ENCODE results near the gene SLC30A2. TPM values are rescaled to one million over a fixed set of nuclear protein-coding genes. Genes with fewer than 3 reads are reported as not detected.

SLC30A2 gene
- total and polyA plus RNA-seq, 2 experiments from 2014 or later = 1.8 to 4.8 TPM

DNA sequence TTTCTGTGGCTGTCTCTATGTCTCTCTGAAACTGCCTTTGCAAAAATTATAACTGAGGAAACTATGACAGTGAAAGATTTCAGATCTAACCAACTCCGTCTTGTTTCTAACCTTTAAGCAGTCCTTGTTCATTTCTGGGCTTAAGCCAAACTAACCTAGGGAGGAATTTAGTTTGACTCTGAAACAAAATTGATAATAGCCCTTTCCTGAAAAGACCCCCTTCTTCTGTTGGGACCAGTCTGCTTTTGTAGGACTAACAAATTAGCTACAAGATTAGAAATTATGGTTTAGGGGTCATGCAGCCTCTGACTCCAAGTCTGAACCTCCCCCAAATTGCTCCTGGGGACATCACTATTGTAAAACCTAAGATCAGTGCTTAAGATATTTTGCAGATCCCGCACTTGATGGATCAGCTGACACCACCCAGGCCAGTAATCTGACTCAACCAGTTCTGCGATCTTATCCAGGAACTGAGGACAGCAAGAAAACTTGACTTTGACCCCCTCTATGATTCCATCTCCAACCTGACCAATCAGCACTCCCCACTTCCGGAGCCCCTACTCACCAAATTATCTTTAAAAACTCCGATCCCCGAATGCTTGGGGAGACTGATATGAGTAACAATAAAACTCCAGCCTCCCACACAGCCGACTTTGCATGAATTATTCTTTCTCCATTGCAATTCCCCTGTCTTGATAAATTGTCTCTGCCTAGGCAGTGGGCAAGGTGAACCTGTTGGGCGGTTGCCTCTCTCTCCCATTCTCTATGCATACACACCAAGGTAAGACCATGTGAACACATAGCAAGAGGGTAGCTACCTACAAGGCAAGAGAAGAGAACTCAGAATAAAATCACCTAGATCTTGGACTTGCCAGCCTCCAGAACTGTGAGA lies 32.6 kb upstream of the SLC30A2 start:
- Histone ChIP-seq H2AFZ (no peak overlapping the region), H3K9me2 (replicated peaks; ENCODE audit: insufficient read depth) (no peaks in the 10 kb centered on the region), H3K4me1 (ENCODE audit: insufficient read depth) (peaks cover 24% of the 10 kb centered on the region), H3K27ac (peak overlapping the region; percentile 91), H3K27me3 (no peaks in the 10 kb centered on the region), H3K4me2 (peak overlapping the region; percentile 54), H3K9me3 (ENCODE audit: low read depth) (no peaks in the 10 kb centered on the region), H4K20me1 (ENCODE audit: insufficient read depth, poor library complexity, severe bottlenecking) (no peaks in the 10 kb centered on the region), H3K79me2 (no peaks in the 10 kb centered on the region), H3K36me3 (replicated peaks; ENCODE audit: insufficient read depth, low read depth) (no peaks in the 10 kb centered on the region), H3K4me3 (no peak overlapping the region)
- WGBS (ENCODE audit: low lambda C conversion rate, missing lambda C conversion rate) = 37% methylated on average over 8 of the region's 8 CpGs
- TF ChIP-seq EZH2phosphoT487 (IDR thresholded peaks at IDR 0.05; ENCODE audit: low read depth, severe bottlenecking, unreplicated experiment) (no peak), EZH2 (IDR thresholded peaks at IDR 0.05; ENCODE audit: borderline replicate concordance) (no peak)
- TF ChIP-seq, protein P1, sequence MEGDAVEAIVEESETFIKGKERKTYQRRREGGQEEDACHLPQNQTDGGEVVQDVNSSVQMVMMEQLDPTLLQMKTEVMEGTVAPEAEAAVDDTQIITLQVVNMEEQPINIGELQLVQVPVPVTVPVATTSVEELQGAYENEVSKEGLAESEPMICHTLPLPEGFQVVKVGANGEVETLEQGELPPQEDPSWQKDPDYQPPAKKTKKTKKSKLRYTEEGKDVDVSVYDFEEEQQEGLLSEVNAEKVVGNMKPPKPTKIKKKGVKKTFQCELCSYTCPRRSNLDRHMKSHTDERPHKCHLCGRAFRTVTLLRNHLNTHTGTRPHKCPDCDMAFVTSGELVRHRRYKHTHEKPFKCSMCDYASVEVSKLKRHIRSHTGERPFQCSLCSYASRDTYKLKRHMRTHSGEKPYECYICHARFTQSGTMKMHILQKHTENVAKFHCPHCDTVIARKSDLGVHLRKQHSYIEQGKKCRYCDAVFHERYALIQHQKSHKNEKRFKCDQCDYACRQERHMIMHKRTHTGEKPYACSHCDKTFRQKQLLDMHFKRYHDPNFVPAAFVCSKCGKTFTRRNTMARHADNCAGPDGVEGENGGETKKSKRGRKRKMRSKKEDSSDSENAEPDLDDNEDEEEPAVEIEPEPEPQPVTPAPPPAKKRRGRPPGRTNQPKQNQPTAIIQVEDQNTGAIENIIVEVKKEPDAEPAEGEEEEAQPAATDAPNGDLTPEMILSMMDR (IDR thresholded peaks at IDR 0.05; ENCODE audit: poor library complexity) = no peak
- peak; percentile 53 for DNase-seq (ENCODE audit: low spot score)

DNA sequence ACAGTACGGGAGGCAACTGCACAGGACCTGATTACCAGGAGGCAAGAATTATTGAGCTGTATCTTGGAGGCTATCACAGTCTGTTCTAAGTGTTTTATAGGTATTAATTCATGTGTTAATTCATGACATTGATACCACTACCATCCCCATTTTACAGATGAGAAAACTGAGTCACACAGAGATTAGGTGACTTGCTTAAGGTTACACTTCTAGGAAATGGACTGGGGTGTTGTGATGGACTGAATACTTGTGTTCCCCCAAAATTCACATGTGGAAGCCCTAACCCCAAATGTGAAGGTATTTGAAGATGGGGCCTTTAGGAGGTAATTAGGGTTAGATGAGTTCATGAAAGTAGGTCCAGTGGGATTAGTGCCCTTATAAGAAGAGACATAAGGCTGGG lies 31.6 kb upstream of the SLC30A2 start:
- 91% methylated on average over 1 of the region's 1 CpG for WGBS (ENCODE audit: low lambda C conversion rate, missing lambda C conversion rate)
- H3K4me1 ChIP-seq (ENCODE audit: insufficient read depth) = peaks cover 24% of the 10 kb centered on the region
- H3K79me2 ChIP-seq = no peaks in the 10 kb centered on the region
- H2AFZ ChIP-seq = no peak overlapping the region
- peak overlapping the region; percentile 76 for H3K27ac ChIP-seq
- H3K9me2 ChIP-seq (replicated peaks; ENCODE audit: insufficient read depth) = no peaks in the 10 kb centered on the region
- no peaks in the 10 kb centered on the region for H3K36me3 ChIP-seq (replicated peaks; ENCODE audit: insufficient read depth, low read depth)
- no peaks in the 10 kb centered on the region for H3K9me3 ChIP-seq (ENCODE audit: low read depth)
- no peak overlapping the region for H3K4me2 ChIP-seq
- TF ChIP-seq EZH2 (IDR thresholded peaks at IDR 0.05; ENCODE audit: borderline replicate concordance) (no peak), EZH2phosphoT487 (IDR thresholded peaks at IDR 0.05; ENCODE audit: low read depth, severe bottlenecking, unreplicated experiment) (no peak)
- TF ChIP-seq, protein P1 (IDR thresholded peaks at IDR 0.05; ENCODE audit: poor library complexity) = no peak
- H3K4me3 ChIP-seq = no peak overlapping the region
- H4K20me1 ChIP-seq (ENCODE audit: insufficient read depth, poor library complexity, severe bottlenecking) = no peaks in the 10 kb centered on the region
- no peaks in the 10 kb centered on the region for H3K27me3 ChIP-seq
- DNase-seq (ENCODE audit: low spot score) = no peak

- no peaks in the 10 kb centered on the region for H3K9me3 ChIP-seq (ENCODE audit: low read depth)
- TF ChIP-seq EZH2 (IDR thresholded peaks at IDR 0.05; ENCODE audit: borderline replicate concordance) = no peak
- TF ChIP-seq, protein P1 (IDR thresholded peaks at IDR 0.05; ENCODE audit: poor library complexity) = no peak
- TF ChIP-seq EZH2phosphoT487 (IDR thresholded peaks at IDR 0.05; ENCODE audit: low read depth, severe bottlenecking, unreplicated experiment) = no peak
- H3K4me2 ChIP-seq = no peak overlapping the region
- H3K9me2 ChIP-seq (replicated peaks; ENCODE audit: insufficient read depth) = no peaks in the 10 kb centered on the region
- no peak for DNase-seq (ENCODE audit: low spot score)
- no peaks in the 10 kb centered on the region for H3K79me2 ChIP-seq
- no peaks in the 10 kb centered on the region for H3K36me3 ChIP-seq (replicated peaks; ENCODE audit: insufficient read depth, low read depth)
- no peak overlapping the region for H3K4me3 ChIP-seq
- no peaks in the 10 kb centered on the region for H3K27me3 ChIP-seq
- H3K27ac ChIP-seq = no peak overlapping the region
- H3K4me1 ChIP-seq (ENCODE audit: insufficient read depth) = peaks cover 24% of the 10 kb centered on the region
- no peak overlapping the region for H2AFZ ChIP-seq
- H4K20me1 ChIP-seq (ENCODE audit: insufficient read depth, poor library complexity, severe bottlenecking) = no peaks in the 10 kb centered on the region
- 90% methylated on average over 3 of the region's 3 CpGs for WGBS (ENCODE audit: low lambda C conversion rate, missing lambda C conversion rate)
These were observed 29.7 kb upstream of the SLC30A2 start for GRCh38 chr1:26075421-26076144.
